Measurements from ENCODE around the gene APBA2. TPM values are rescaled to one million over a fixed set of nuclear protein-coding genes. Genes with fewer than 3 reads are reported as not detected.

The APBA2 gene
- total RNA-seq, 1 donor from 2014 or later, result 0.24 TPM

DNA sequence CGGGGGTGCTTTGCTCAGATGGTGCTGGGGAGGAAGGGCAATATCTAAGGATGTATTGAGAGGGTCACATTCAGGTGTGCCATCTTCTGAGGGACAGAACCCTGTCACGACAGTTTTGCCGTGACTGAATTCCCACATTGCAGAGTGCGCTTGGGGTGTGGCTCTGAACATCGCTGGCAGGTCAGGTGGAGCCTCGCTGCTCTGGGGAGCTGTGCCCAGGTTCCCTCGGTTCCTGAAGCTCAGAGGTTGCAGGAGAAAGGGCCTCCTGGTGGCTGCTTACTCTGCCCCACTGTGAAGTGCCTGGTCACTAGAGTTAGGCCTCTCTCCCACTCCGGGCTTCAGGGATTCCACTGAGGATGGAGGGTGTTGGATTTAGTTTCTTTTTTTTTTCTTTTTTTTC is 51.5 kb downstream of the APBA2 start:
- ATAC-seq, result no peak

DNA sequence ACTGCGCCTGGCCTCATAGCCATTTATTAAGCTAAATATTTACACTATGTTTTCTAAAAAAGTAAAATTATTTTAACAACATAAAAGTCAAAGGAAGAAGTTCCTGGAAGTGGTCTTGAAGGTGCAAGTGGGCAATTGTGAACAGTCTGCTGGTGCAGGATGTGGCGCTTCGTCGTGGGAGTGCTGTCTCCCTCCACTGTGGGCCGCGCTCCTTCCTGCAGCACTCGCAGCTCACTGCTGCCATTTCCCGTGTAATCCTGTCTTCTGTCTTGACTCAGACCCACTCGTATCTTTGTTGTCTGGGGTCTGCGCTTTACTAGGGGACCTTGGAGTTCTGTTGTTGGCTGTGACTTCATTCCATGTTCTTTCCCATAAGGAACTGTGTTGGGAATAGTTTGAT is 56.3 kb downstream of the APBA2 start:
- ATAC-seq, result no peak

DNA sequence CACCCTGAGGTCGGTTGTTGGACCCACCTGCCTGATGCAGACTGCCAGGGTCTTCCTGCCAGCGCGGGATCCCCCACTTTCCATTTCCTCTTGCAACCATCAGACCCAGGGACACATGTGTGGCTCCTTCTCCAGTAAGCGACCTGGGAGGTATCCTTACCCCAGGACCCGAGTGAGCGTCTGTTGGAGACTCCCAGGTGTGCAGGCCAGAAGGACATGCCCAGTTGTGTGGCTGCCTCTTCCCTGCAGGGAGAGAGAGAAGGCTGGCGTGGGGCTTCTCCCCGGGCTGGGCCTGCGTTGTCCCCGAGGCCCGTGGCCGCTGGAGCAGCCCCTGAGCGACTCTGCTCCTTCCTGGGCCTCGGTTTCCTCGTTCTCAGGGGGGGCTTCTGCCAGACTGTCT is 56.8 kb downstream of the APBA2 start:
- no peak for ATAC-seq

DNA sequence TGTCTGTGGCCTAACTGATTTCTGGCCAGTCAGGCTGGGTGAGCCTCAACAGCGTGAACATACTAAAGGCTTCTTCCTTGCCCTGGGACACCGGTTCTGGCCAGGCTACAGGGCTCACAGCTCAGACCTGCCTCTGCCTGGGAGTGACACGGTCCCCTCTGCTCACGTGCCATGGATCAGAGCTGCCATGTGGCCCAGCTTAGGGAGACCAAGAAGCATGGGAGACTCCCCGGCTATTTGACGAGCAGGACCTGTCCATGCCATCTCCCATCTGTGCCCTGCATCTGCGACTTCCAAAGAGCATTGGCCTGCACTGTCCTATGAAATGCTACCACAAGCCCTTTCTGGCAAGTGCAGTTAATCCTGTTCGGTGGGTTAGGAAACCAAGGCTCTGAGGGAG is 57.4 kb downstream of the APBA2 start:
- no peak for ATAC-seq

DNA sequence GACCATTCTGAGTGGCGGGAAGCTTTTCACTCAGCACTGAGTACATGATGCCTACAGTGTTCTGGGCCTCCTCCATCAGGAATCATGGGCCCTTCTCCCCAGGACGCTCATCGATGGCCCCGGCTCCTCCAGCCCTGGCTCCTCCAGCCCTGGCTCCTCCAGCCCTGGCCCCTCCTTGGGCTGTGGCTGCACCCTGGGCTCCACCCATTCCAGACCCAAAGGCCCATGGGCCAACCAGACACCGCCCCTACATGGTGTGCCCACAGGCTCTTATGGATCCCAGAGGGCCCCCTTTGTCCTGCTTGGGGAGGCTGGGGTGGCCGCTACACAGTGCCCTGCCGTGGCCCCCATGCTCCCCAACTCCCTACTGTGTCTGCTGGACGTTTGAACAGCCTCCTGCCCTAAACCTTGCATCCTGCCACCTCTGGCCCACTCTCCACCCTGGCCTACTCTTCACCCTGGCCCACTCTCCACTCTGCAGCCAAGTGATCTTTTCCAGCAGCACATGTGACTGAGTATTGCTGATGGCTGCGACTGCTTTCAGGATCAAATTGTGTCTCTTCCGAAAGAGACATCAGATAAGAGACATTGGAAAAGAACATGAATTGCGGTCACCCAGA is 57.9 kb downstream of the APBA2 start:
- ATAC-seq, result no peak

DNA sequence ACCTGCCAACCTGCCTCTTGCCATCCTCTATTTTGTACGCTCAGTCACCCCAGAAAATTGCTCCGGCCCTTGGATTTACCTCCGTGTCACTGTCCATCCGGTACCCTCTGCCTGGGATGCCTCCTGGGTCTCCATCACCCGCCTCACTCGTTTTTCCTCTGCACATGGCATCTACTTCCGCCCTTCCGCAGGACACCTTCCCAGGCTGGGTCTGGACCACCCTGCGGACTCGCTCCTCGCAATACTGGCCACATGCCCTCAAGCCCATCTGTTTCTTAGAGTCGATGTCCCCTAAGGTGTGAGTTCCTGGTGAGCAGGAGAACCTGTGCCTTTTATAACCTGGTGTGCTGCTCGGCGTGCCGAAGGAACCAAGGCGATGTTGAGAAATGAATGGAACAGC is 58.5 kb downstream of the APBA2 start:
- no peak for ATAC-seq

DNA sequence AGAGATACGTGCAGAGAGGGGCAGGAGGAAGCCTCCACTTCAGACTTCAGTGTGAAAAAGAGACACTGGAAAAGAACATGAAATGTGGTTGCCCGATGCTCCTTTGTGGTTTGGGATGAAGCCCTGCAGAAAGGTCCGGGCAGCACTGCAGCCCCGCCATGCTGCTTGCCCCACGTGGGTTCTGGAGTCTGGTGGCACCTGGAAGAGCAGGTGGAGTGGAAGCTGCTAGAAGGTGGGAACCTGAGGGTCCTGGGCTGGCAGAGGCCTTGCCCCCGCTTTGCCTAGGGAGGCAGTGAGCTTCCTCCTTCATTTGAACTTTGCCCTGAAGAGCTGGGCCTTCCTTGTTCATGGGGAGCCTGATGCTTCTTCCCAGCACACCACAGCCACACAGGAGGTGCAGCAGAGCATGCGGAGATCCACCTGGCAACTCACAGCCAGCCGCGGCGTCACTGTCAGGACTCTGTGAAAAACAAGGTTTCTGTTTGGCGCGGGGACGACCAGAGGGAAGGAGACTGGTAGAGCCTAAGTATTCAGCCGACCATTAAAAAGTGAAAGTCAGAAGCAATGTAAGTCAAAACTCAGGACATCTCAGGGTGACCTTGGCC is 59.0 kb downstream of the APBA2 start:
- no peak for ATAC-seq

DNA sequence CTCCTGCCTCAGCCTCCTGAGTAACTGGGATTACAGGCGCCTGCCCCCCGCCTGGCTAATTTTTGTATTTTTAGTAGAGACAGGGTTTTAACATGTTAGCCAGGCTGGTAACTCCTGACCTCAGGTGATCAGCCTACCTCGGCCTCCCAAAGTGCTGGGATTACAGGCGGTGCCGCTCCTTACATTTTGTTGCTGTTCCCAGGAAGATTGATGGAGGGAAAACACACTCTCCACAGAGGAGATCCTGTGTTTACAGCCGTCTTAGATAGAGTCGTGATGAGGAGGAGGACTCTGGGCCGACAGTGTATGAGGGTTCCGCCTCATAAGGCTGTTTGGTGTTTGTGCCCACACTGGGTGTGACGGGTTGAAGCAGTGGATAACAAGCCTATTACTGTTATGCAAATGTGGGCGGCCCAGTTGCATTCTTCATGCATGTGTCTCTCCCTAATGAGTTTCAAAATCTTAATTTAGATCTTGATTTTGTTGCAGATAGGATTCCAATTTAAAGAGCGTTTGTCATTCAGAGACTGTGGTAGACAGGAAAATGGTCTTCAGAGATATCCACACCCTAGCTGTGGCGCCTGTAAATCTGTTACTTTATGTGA is 60.0 kb downstream of the APBA2 start:
- no peak for ATAC-seq

DNA sequence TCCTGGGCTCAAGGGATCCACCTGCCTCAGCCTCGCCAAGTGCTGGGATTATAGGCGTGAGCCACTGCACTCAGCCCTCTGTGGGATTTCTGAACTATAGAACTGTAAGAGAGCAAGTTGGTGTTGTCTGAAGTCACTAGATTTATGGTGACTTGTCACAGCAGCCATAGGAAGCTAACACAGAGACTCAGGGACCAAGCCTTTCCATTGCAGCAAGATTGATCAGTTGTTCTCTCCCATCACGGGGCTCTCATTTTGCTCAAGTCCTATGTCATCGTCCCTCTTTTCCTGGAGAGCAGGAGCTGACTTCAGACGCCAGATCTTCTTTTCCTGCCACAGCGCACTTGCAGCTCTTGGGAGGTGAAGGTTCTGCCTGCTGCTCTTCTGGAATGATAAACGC is 61.0 kb downstream of the APBA2 start:
- ATAC-seq, result no peak

DNA sequence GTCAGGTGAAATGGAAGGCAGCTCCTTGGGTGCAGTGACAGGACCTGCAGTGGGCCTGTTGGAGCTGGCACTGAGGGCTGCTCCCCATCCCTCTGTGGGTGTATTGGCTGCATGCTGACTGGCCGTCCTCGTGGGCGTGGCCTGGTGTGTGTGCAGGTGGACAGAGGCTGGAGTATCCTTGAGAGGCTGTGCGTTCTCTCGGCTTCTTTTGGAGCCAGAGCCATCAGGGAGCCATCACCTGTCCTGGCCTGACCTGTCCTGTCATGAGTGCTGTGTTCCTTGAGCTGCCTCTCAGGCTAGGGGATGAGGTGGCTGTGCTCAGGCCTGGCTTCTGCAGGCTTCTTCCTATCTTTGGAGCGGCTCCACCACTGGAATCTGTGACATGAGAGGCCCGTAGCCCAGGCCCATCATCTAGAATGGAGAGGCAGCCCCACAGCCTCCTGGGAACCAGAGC is 61.5 kb downstream of the APBA2 start:
- no peak for ATAC-seq

DNA sequence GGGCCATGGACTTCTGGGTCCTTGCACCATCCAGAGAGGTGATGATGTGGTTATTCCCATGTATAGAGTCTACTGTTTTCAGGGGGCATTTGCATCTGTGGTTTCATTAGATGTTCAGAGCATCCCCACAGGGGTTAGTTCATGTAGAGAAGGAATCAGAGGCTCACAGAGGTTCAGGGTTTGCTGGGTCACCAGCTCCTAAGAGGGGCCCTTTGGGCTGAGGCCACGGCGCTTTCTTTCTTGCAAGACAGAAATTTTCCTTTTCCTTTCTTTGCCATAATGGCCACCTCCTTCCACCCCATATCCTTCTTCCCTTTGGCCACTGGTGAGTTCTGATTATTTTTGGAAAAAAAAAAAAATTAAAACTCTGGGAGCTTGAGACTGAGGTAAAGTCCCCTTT is 62.3 kb downstream of the APBA2 start:
- ATAC-seq, result no peak

DNA sequence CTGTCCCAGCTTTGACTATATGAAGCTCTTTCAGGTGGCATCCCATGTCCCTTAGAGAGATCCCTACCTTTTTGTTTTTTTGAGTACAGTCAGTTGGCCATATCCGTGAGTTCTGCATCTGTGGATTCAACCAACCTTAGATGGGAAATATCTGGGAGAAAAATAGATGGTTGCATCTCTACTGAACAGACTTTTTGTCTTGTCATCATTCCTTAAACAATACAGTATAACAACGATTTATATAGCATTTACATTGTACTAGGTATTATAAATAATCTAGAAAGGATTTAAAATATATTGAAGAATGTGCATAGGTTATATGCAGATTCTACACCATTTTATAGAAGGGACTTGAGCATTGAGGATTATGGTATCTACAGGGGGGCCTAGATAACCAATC is 65.1 kb downstream of the APBA2 start:
- no peak for ATAC-seq

DNA sequence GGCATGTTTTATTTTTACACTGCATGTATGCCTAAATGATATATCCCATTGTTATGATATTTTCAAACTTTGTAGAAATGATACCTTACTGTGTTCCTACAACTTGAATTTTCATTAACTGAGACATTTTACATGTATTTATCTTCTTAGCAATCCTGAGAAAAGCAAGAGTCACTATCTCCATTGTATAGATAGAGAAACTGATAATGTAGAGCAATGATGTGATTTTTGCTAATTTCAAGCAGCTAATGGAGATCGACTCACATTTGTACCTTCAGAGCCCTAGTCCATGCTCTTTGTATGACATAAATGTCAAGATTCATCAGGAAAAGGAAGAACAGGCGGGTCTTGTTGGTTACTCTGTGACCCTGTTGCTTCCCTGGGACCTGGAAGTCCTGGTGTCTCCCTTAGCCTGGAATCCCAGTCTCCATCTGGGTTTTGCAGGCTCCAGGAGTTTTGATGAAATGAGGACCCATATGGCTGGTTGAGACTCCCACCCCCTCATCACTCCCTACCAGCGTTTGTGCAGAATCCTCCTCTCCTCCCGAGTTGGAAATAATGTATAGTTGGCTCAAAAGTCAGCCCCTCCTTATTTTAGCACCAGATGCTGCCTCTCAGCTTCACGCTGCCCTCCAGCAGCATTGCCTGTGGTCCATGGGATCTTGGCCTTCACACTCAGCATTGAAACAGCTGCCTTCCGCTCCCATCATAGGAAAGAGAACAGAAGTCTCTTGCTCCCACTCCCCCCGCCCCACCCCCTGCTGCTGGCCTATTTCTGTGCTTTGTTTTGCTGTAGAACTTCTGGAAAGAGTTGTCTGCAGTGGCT is 67.1 kb downstream of the APBA2 start:
- ATAC-seq, result no peak

DNA sequence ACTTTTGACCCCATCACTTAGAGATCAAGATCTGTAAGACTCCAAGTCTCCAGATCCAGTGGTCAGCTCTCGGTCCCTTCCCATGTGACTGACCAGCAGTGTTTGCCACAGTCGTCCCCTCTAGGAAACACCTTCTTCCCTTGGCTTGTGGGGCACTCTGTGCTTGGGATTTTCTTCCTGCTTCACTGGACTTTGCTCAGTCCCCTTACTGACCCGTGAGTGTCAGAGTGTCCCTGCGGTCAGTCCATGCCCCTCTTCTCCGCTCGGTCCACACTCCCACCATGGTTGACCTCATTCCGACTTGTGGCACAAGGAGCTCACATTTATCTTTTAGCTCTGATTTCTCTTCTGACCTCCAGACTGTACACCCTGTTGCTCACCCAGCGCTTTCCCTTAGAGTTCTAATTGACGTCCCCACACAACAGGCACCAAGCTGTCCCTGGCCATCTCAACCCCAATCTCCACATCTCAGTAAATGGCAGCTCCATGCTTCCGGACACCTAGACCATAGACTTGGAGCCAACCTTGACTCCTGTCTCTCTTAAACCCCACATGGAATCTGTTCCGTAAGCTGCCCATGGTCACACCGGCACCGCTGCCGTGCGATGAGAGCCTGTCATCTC is 67.9 kb downstream of the APBA2 start:
- no peak for ATAC-seq

DNA sequence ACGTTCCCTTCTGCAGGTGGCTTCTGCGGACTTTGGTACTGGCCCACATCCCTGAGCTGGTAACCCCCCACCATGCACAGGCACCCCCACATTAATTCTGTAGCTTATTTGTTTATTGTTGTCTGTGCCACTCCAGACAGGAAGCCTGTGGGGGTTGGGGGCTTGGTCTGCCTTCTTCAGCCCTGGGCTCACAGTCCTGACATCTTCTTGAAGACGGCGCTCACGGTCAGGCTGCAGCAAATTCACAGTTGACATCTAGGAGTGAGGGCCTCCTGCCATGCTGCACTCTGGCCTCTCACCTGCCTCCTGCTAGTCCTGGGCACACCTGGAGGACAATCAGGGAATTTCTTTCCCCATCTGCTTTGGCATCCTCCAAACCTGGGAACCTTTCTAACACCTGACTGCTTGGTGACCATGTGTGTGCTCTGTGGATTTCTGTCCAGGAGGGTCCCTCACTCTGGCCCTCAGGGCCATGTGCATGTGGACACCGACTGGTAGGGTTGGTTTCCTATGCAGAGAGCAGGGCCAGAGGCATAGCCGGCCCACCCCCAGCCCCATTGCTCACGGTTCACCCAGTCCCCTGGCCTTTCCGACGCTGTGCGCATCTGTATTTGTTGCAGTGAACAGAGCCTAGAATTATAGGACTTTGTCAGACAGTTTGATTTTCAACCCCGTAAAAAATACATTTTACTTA is 68.8 kb downstream of the APBA2 start:
- no peak for ATAC-seq

DNA sequence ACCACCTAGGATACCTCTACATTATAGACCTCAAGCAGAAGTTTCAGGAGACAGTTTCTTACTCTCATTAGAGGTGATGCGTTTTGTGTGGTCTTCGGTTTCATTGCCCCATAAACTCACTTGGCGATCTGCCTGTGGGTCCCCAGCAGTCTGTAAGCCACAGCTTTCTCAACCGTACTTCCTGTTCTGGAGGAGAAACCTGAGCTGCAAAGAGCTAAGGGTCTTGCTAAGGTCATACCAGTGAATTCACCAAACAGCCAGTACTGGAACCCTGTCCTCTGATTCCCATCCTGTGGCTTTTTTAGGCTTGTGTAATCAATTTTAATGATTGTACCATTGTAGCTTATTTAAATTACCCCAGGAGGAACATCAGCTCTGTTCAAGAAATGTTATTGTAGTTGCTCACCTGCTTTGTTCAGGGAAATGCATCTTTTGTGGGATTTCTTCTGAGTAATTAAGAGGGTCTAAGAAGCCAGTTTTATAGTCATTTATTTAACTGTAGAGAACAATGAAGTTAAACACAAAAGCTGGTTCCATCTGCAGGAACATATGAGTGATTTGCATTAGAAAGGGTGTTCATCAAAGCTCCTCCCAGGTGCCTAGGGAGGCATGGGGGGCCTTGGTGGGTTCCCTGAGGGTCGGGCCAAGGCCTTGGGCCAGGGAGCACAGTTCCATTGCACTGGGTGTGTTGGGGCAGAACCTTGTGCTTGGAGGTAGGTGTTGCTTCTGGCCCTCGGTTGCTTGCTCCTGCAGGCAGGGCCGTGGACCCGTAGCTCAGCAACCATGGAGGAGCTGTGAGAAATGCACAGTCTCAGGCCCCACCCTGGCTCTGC is 69.6 kb downstream of the APBA2 start:
- no peak for ATAC-seq

DNA sequence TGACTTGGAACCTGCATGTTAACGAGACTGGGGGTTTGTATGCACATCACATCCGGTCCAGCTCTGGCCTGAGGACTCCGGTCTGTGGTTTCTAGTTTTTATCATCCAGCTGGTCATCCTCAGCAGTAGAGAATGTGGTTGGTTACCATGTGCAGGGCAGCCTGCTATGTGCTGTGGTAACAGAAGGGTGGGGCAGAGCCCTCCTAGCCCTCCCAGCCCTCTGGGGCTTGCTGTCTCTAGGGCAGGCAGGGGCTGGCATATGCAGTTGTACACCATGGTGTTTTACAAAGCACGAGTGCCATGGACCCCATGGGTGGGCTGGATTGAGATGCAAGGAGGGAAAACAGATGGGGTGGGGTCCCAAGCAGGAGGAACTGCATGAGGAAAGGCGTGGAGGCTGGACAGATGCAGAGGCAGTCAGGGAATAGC is 70.2 kb downstream of the APBA2 start:
- no peak for ATAC-seq

DNA sequence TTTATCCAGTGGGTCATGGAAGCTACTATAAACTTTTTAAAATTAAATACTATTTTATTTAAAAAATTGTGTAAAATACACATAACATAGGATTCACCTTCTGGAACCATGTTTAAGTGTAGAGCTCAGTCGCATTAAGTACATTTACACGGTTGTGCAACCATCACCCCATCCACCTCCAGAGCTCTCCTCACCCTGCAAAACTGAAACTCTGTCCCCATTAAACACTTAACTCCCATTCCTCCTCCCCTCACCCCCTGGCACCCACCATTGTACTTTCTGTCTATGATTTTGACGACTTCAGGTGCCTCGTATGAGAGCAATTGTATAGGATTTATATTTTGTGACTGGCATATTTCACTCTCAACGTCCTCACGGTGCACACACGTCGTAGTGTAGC is 70.7 kb downstream of the APBA2 start:
- ATAC-seq, result no peak

DNA sequence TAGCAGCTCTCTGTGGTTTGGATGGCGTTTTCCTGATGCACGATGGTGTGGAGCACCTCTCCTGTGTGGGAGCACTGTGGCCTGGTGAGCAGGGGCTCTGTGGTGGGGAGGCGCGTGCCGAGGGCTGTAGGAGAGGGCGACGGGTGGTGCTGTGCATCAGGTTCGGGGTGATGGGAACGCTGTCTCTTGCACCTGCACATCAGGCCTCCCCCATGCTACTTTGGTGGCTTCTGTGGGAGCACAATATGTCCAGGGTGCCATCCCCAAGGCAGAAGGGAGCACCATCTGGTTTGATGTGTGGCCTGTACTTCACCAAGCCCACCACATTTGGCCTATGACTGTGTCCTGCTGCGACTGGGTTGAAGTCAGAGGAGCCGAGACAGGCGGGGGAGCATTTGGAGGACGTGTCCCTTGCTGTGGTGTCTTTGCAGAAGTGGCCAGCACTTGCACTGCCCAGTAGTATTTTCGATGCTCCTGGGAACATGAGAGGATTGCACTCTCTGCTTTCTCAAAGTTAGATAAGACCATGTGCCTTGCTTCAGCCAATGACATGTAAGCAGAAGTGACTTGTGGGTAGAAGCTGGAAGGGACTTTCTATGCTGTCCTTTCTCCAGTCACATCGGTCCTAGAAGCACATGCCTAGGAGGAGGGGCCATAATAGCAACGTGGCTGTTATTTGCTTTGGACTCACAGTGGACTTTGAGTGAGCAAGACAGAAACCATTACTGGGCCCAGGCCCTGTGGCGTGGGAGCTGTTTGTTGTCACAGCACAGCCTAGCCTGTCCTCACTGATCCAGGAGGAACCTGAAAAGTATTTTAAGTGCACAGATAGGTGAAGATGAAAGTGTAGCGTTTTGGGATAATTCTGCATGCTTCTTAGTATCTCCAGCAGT is 72.1 kb downstream of the APBA2 start:
- no peak for ATAC-seq

DNA sequence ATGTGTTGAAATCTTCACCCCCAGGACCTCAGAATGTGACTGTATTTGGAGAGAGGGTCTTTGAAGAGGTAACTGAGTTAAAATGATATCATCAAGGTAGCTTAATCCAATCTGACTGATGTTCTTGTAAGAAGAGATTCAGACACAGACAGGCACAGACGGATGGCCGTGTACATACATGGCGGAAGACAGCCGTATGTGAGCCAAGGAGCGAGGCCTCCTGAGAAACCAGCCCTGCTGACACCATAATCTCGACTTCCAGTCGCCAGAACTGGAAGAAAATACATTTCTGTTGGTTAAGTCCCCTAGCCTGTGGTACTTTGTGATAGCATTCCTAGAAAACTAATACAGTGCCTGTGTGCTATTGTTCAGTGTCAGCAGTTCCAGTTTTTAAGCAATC is 73.6 kb downstream of the APBA2 start:
- ATAC-seq, result no peak
